ENCODE measurements around the gene RBM4.
"Not testable (repeated sequence)": the region's sequence is repeated elsewhere in the genome, so short reads cannot be mapped to it uniquely, and the experiment has no call there.

The RBM4 gene

DNA sequence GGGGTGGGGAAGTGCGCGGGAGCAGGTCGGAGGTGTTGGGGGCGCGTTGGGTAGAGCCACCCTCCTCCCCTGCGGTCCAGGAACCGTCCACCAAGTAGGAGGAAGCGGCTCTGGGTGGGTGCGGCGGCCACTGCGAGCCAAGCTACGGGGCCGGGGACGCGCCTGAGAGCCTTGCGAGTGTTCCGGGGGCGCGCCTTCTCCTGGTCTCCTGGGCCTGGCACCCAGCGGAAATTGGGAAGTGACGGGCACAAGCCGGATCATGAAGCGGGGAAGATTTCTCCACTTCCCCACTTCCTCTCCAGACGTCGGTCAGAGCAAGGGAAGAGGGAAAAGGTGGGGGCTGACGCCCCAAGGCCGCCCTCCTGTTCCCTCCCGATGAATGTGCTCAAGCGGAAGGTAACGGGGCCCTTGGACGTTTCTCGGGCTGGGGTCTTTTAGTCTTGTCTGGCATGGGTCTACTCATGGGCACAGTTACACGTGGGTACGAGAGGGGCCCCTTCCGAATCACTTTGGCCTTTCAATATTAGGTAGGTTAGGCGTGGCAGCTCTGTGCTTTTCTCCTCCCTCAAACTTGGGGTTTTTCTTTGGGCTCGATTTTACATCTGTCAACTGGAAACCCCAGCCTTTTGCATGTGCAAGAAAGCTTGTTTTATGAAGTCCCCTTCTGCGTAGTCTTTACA, 21.2 kb upstream of the RBM4 start:
- DNase-seq (ENCODE audit: low read depth, low spot score) = no peak

DNA sequence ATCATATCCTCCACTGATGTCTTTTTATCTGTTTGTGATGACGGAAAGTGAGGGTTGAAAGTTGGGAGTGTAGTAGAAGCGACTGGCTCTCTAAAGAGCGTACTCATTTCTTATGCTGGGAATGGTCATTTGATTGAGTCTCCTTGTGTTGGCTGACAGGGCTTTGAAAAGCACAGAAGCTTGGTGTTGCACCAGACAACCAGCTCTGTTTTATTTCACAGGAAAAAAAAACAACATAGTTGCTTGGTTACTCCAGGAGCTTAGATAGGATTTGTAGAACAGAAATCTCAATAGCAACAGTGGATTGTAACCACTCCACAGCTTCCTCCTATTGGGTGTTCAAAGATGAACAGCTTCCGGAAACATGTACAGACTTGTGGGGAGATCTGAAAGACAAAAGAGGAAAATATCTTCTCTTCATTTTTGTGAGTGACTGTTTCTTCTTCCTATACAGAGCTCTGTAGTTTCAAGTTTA, 19.4 kb upstream of the RBM4 start:
- no peak for DNase-seq (ENCODE audit: low read depth, low spot score)

DNA sequence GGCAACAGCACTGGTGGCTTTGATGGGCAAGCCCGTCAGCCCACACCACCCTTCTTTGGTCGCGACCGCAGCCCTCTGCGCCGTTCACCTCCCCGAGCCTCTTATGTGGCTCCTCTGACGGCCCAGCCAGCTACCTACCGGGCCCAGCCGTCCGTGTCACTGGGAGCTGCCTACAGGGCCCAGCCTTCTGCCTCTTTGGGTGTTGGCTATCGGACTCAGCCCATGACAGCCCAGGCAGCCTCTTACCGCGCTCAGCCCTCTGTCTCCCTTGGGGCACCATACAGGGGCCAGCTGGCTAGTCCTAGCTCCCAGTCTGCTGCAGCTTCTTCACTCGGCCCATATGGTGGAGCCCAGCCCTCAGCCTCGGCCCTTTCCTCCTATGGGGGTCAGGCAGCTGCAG, 14.1 kb upstream of the RBM4 start:
- no peak for DNase-seq (ENCODE audit: low read depth, low spot score)

DNA sequence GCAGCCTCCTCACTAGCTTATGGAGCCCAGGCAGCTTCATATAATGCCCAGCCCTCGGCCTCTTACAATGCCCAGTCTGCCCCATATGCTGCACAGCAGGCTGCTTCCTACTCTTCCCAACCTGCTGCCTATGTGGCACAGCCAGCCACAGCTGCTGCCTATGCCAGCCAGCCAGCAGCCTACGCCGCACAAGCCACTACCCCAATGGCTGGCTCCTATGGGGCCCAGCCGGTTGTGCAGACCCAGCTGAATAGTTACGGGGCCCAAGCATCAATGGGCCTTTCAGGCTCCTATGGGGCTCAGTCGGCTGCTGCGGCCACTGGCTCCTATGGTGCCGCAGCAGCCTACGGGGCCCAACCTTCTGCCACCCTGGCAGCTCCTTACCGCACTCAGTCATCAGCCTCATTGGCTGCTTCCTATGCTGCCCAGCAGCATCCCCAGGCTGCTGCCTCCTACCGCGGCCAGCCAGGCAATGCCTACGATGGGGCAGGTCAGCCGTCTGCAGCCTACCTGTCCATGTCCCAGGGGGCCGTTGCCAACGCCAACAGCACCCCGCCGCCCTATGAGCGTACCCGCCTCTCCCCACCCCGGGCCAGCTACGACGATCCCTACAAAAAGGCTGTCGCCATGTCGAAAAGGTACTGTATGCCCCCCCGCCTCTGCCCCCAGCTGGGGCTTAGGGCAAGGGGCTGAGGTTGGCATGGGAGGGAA, 13.3 kb upstream of the RBM4 start:
- no peak for DNase-seq (ENCODE audit: low read depth, low spot score)

DNA sequence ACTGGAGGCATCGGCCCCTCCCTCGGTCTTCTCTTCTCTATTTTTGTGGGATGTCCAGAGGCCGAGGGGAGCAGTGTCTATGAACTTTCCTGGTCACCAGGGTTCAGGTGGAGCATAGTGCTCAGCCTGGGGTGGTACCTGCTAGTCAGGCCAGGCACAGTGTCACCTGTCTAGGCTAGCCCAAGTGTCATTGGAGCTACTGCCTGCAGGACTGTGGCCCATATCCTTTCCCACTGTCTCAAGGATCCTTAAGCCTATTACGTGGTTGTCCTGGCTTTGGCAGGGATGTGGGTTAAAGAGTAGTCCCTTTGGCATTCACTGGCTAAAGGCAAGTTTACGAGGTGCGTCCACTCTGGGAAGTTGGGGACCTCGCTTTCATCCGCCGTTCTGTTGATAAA, 12.8 kb upstream of the RBM4 start:
- no peak for DNase-seq (ENCODE audit: low read depth, low spot score)

DNA sequence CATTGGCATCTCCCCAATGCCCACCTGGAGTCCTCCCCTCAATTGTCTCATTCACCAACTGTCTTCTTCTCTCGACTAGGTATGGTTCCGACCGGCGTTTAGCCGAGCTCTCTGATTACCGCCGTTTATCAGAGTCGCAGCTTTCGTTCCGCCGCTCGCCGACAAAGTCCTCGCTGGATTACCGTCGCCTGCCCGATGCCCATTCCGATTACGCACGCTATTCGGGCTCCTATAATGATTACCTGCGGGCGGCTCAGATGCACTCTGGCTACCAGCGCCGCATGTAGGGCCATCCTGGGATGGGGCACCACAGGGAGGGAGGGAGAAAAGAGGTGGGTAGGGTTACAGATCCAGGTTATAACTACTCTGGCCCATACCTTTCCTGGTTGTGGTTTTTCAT, 12.1 kb upstream of the RBM4 start:
- DNase-seq (ENCODE audit: low read depth, low spot score) = no peak

DNA sequence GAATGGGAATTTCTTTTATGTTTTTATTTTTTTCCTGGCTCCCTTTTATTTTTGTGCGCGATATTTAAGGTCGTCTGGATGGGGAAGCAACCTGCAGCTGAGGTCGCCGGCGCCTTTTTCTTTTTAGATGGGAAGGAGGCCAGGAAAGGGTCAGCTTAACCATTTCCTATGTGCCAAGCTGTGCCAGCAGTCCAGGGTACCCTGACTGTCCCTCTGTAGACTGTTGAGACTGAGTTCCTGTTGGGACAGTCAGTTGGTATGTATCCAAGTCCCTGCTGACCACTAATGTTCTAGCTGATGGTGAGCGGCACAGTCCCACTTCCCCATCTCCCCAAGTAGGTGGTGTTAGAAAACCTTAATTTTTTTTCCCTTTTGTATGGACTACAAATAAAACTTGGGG, 11.6 kb upstream of the RBM4 start:
- no peak for DNase-seq (ENCODE audit: low read depth, low spot score)

DNA sequence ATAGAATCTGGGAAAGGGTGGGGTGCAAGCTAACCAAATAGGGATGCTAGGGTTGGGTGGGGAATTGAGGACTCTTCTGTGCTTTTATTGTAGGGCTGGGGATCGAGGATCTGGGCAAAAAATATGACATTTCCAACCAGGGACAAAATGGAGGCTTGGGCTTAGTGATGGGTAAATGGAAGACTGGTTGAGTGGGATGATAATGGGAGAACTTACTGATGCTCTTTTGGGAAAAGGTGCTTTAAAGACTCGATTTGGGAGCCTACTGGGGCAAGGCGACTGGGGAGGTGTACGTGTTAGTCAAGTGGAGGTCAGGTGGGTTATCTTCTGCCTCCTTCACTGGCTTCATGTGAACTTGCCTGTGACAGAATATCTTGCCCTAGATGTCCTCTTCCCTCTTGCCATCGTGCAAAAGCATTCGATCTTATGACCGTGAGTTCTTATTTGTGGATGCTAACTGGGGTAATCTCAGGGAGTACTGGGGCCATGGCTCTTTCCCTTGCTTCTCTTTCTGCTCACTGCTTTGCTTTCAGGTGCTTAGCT, 10.4 kb upstream of the RBM4 start:
- DNase-seq (ENCODE audit: low read depth, low spot score) = no peak

DNA sequence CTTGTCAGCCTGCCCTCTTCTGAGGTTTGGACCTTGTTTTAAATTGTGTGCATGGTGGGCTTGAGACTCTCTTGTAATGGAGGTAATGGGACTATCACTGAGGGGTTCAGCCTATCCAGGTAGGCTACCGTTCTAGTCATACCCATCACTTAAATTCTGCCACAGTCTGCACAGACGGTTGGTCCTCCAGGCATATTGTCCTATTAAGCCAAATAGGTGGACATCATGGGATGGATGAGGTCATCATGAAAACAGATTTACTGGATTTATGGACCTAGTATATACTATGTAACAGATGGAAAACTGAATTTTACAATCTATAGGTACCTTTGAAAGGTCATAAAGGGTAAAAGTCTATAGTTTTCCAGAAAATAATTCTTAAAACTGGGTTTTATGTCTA, 9.1 kb upstream of the RBM4 start:
- no peak for DNase-seq (ENCODE audit: low read depth, low spot score)

DNA sequence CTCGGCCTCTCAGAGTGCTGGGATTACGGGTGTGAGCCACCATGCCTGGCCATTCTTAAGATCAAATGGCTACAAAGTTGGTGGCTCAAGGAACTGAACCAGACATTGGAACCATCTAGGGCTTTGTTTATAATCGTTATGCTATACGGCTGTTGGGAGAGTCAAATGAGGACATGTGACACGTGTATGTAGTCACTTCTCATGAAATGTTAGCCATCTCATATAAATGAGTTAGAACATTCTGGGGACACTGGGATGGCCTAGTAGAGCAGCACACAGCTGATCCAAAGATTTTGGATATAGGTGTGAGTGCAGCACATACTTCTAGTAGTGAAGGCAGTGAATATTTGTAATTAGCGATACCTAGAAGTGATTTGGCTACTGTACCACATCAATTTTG, 6.6 kb upstream of the RBM4 start:
- DNase-seq (ENCODE audit: low read depth, low spot score) = no peak

DNA sequence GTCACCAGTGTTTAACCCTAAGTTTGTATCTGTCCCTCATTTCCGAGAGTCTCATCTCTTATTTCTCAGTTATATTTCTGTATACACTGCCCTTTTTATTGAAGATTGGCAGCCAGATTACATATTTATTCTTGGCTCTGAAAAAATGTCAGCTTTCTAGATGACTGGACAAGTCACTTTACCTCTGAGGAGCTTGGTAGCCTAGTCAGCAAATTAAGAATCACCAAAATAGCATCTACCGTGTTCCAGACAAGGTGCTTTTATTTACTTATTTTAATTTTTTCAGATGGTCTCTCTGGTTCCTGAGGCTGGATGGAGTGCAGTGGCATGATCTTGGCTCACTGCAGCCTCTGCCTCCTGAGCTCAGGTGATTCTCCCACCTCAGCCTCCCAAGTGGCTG, 5.6 kb upstream of the RBM4 start:
- DNase-seq (ENCODE audit: low read depth, low spot score) = no peak

DNA sequence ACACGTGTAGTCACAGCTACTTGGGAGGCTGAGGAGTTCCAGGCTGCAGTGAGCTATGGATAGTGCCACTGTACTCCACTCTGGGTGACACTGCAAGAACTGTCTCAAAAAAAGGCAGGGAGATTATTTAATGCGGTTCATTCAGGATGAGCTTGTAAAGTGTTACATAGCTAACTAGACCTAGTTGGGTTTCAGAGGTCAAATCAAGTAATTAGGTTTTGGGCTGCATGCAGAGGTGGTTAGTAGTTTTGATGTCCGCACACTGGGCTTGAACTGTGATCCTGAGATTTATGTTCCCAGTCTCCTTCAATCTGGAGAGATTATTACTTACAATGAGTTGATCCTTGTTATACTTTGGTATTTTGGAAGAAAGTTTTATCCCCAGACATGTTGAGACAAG, 2.1 kb upstream of the RBM4 start:
- no peak for DNase-seq (ENCODE audit: low read depth, low spot score)

DNA sequence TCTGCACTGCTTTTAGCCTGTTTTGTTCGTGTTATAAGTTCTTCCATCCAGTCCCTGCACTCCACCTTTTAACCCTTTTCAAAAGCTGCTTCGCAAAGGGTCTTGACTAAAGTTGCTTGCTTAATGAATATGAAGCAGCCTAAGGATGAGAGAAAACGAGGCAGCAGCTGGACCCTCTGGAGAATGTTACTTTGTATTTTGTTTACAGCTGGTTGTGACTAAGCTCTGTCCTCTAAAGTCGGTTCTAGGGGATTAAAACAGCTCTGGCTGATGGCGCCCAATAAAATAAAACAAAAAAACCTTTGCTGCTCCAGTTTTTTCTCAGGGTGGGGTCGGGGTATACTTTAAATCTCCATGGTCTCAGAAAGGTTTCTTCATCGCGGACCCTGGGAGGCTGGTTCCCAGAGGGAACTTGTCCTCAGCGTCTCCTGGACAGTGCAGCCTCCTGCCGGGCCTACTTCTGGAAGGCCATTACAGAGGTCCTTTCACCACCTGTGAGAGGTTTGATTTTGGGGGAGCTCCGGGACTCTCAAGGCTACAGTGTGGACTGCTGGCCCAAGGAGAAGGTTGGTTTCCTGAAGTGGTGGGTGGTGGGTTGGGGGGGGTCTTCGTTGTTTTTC, 836 bp upstream of the RBM4 start:
- DNase-seq (ENCODE audit: low read depth, low spot score) = no peak

DNA sequence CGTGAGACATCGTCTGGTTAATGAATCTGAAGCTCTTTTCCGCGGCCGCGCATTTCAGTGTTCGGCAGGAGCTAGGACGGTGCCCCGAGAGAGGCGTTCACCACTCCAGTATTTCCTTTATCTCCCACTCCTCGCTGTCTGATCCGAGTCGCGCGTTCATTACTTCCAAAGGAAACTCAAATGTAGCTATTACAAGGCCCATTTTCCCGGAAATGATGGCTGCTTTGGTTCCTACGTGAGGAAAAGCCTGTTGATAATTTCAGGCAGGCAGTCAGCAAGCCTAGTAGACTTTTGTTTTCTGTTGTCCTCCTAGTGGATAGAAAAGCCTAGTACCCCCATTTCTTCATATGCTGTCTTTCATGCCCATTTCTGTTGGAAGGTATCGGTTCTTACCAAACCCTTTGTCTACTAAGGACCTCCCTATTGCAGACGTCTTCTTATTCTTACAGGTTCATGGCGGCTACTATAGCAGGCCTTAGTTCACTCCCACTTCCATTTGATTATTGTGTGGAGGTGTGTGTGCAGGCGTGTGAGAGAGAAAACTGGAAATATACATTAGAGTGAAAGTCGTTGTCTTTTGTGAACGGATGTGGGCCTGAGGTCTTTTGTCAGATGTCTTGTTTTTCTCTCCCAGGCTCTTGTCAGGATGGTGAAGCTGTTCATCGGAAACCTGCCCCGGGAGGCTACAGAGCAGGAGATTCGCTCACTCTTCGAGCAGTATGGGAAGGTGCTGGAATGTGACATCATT, 737 bp downstream of the RBM4 start:
- DNase-seq (ENCODE audit: low read depth, low spot score) = no peak

DNA sequence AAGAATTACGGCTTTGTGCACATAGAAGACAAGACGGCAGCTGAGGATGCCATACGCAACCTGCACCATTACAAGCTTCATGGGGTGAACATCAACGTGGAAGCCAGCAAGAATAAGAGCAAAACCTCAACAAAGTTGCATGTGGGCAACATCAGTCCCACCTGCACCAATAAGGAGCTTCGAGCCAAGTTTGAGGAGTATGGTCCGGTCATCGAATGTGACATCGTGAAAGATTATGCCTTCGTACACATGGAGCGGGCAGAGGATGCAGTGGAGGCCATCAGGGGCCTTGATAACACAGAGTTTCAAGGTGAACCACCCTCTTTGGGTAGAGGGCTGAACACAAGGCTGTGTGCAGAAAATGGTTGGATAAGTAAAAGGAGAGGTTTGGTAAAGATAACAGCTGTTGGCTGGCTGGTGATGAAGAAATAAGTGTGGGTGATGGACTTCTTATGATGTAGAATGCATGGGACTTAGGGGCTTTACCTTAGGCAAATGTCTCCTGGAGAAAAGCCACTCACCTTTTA, 1.4 kb downstream of the RBM4 start:
- DNase-seq (ENCODE audit: low read depth, low spot score) = not testable (repeated sequence)

DNA sequence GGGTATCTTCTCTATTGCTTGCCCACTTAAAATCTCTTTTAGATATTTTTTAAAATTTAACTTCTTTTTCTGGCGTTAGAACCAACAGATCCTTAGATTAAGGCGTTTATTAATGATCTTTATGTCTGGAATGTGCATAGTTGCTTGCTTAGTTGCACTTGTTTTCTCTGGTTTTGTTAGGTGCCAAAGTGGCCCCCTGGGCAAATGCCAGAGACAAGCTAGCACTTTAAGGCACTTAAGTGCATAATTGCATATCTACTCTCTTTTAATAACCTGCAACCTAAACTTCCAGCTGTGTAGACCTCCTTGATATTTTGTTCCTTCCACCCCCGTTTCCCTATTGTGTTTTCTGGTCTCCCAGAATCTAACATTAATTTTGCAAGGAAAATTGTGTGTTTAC, 3.3 kb downstream of the RBM4 start:
- DNase-seq (ENCODE audit: low read depth, low spot score) = no peak

DNA sequence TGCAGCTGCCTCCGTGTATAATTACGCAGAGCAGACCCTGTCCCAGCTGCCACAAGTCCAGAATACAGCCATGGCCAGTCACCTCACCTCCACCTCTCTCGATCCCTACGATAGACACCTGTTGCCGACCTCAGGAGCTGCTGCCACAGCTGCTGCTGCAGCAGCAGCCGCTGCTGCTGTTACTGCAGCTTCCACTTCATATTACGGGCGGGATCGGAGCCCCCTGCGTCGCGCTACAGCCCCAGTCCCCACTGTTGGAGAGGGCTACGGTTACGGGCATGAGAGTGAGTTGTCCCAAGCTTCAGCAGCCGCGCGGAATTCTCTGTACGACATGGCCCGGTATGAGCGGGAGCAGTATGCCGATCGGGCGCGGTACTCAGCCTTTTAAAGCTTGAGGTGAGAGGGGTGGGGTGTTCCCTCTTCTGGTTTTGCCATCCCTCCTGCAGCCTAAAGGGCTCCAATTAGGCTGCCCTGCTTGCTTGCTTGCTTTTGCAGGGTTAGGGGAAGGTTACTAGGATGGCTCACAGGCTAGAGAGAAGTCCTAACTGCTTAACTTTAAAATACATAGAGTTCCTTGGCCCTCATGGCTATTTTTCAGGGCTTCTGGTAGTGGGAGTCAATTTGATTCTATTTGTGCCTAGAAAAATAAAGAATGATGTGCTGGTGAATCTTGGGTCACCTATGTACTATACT, 5.4 kb downstream of the RBM4 start:
- DNase-seq (ENCODE audit: low read depth, low spot score) = no peak

DNA sequence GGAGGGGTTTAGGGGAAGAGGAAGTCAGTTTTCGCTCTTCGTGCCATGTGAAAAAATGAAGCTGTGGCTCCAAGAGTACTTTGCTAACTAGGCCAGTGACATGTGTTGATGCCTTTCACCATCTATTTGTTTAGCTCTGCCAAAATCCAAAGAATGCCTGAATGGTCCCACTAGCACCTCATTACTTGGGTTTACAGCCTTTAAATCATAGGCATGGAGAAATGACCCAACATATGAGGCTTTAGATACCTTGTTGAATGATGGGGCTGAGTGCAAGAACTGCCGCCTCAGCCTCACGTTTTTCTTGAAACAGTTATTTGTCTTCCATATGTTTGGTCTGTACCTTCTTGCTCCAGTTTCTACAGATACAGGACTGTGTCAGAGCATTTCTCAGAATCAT, 8.3 kb downstream of the RBM4 start:
- DNase-seq (ENCODE audit: low read depth, low spot score) = no peak

DNA sequence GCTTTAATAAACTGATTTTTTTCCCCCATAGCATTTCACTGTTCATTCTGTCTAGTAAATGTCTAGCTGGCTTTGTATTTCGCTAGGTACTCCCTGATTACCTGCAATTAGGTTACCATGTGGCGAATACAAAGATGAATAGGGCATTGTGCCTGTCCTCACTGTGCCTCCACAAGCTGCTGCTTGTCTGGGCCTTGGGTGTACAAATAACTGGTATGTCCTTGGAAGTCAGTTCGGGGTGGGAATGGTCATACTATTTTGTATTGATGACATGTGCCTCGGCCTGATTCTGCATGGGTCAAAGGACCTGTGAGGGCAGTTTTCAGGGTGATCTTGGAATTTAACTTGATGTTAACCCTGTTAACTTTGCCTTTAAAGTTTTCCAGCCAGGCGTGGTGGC, 11.4 kb downstream of the RBM4 start:
- no peak for DNase-seq (ENCODE audit: low read depth, low spot score)

DNA sequence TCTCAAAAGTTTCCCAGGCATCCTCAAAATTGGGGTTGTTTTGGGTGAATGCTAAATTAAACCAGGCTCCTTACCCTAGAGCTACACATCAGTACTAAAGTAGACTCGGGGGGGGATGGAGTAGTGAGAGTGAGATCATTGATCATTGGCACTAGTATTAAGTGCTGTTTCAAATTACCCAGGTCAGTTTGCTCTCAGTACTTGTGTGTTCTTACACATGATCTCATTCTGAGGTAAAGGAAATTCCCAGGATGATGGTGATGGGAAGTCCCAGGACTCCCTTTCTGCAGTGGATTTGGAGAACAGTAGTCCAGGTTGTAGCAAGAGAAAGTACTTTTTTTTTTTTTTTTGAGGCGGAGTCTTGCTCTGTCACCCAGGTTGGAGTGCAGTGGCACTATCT, 12.5 kb downstream of the RBM4 start:
- no peak for DNase-seq (ENCODE audit: low read depth, low spot score)

DNA sequence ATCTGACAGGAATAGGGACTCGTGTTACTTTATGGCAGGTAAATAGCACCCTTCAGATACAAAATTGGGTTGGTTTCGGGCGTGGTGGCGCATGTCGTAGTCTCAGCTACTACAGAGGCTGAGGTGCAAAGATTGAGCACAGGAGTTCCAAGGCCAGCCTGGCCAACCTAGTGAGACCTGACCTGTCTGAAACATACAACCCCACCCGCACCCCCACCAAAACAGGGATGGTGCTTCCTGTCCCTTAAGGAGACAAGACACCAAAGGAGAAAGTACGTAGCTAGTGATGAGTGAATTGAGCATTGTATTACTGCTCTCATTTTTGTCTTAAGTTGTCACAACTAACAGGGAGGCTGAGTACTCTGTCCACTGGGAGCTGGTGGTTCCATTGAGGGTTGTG, 14.1 kb downstream of the RBM4 start:
- DNase-seq (ENCODE audit: low read depth, low spot score) = no peak

All from activated CD4-positive, CD25-positive, alpha-beta regulatory T cell treated with anti-CD3 and anti-CD28 coated beads, Interleukin-2, amount 50 U/mL, for 16 hours (primary cell).